ENCODE data around the gene RC3H2.

The RC3H2 gene

DNA sequence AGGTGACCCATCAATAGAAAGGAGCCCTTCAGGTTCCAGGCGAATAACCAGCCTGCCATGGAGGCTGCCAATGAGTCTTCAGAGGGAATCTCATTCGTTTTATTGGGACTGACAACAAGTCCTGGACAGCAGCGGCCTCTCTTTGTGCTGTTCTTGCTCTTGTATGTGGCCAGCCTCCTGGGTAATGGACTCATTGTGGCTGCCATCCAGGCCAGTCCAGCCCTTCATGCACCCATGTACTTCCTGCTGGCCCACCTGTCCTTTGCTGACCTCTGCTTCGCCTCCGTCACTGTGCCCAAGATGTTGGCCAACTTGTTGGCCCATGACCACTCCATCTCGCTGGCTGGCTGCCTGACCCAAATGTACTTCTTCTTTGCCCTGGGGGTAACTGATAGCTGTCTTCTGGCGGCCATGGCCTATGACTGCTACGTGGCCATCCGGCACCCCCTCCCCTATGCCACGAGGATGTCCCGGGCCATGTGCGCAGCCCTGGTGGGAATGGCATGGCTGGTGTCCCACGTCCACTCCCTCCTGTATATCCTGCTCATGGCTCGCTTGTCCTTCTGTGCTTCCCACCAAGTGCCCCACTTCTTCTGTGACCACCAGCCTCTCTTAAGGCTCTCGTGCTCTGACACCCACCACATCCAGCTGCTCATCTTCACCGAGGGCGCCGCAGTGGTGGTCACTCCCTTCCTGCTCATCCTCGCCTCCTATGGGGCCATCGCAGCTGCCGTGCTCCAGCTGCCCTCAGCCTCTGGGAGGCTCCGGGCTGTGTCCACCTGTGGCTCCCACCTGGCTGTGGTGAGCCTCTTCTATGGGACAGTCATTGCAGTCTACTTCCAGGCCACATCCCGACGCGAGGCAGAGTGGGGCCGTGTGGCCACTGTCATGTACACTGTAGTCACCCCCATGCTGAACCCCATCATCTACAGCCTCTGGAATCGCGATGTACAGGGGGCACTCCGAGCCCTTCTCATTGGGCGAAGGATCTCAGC lies 104.8 kb downstream of the RC3H2 start, which contains the start of gene OR1K1:
Gene OR1K1, plus strand, starts transcription at position 58 of the 995 bp plus-strand sequence. Its CDS starts 0 bp downstream, at position 58.
- no peak for TF ChIP-seq EGR1 (IDR thresholded peaks at IDR 0.05)
- TF ChIP-seq USF1 (IDR thresholded peaks at IDR 0.05) = no peak
- TF ChIP-seq CEBPB (IDR thresholded peaks at IDR 0.05) = no peak
- TF ChIP-seq, protein P1, sequence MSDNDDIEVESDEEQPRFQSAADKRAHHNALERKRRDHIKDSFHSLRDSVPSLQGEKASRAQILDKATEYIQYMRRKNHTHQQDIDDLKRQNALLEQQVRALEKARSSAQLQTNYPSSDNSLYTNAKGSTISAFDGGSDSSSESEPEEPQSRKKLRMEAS (IDR thresholded peaks at IDR 0.05) = no peak
- TF ChIP-seq CREB1 (IDR thresholded peaks at IDR 0.05; ENCODE audit: low read depth) = no peak
- no peak for TF ChIP-seq REST (IDR thresholded peaks at IDR 0.05; ENCODE audit: low read depth)
- no peak for TF ChIP-seq FOXM1 (IDR thresholded peaks at IDR 0.05; ENCODE audit: borderline replicate concordance, low read depth)
- TF ChIP-seq TAF1 (IDR thresholded peaks at IDR 0.05; ENCODE audit: low read depth) = no peak
- no peak for TF ChIP-seq RAD21 (IDR thresholded peaks at IDR 0.05; ENCODE audit: low read depth)
- no peak for TF ChIP-seq NFIC (IDR thresholded peaks at IDR 0.05)
- no peak for TF ChIP-seq ZBTB7A (IDR thresholded peaks at IDR 0.05; ENCODE audit: low read depth)

GRCh38 chr9:122797316-122798063 lies 107.7 kb downstream of the RC3H2 start:
- TF ChIP-seq RAD21 (IDR thresholded peaks at IDR 0.05; ENCODE audit: low read depth) (peak; percentile 21; the same call in 1 of the 2 replicates), USF1 (IDR thresholded peaks at IDR 0.05) (no peak), FOXM1 (IDR thresholded peaks at IDR 0.05; ENCODE audit: borderline replicate concordance, low read depth) (no peak), TCF12 (IDR thresholded peaks at IDR 0.05; ENCODE audit: low read depth) (no peak), TEAD4 (IDR thresholded peaks at IDR 0.05) (no peak), REST (IDR thresholded peaks at IDR 0.05; ENCODE audit: low read depth) (no peak), CREB1 (IDR thresholded peaks at IDR 0.05; ENCODE audit: low read depth) (no peak)
